K562 (cell line): ENCODE data around the gene MSTN. TPM values are rescaled to one million over a fixed set of nuclear protein-coding genes. Genes with fewer than 3 reads are reported as not detected.
"Not testable (repeated sequence)": the region's sequence is repeated elsewhere in the genome, so short reads cannot be mapped to it uniquely, and the experiment has no call there.

Experiments
- ATAC-seq: fragments of 200-7000 bp; cut with Tn5 transposase; 3 replicates; pipeline ENCODE4 v1.9.1; 2020; ENCODE audit warnings: moderate library complexity
- BruUV-seq: library from RNA; stranded (reverse); fragments of 400-500 nt; replicated peaks from 2 replicates; lab custom pipeline; 2021; lab: Mats Ljungman, UMichigan
- CTCF ChIA-PET: fragments of 300-600 bp; formaldehyde crosslinking; extraction: SDS; loops from one replicate; lab custom pipeline; 2021; ENCODE audit warnings: low intra/inter-chr PET ratio; lab: Yijun Ruan, JAX
- POLR2A ChIA-PET: fragments of 300-600, 350-650 bp; sonication (Branson Sonifier 250); formaldehyde crosslinking; extraction: SDS; loops from one replicate; lab custom pipeline; 2021; ENCODE audit warnings: antibody characterized with exemption, inconsistent platforms; lab: Yijun Ruan, JAX
- DNase-seq, 4 experiments: peaks; one replicate each; pipeline versions ENCODE4 v3.0.0 to v3.0.0-alpha.2; 2011 to 2018; ENCODE audit warnings: low spot score in 3 of 4, mixed read lengths in 3 of 4; ENCODE audit errors: extremely low read depth in 1 of 4
- FAIRE-seq: peaks from 2 replicates; lab custom pipeline; 2011; peaks lifted over from hg19 to GRCh38; lab: Jason Lieb, UNC
- H2AFZ ChIP-seq: 2 replicates; pipeline ENCODE4 v1.6.0; 2011; ENCODE audit warnings: low read depth, low read length, control low read depth, inconsistent platforms
- H3K27ac ChIP-seq: fragments of 200-600 bp; 3 replicates; pipeline ENCODE4 v1.8.0; 2011; ENCODE audit warnings: low read depth, mild to moderate bottlenecking, control low read depth, inconsistent platforms, low read length, moderate library complexity, mixed read lengths; ENCODE audit errors: extremely low read depth
- H3K27me3 ChIP-seq, 2 experiments: fragments of 300-600 bp in 1 of 2; 2 replicates in 1 of 2; 3 replicates in 1 of 2; pipeline versions ENCODE4 v1.6.0 to v1.8.0; 2011; ENCODE audit warnings: inconsistent platforms in 2 of 2, low read length in 2 of 2, mild to moderate bottlenecking in 1 of 2, mixed read lengths in 1 of 2, moderate library complexity in 1 of 2; ENCODE audit not compliant: control insufficient read depth in 2 of 2, insufficient read depth in 2 of 2
- H3K36me3 ChIP-seq: fragments of 300-600 bp; 3 replicates; pipeline ENCODE4 v1.8.0; 2011; ENCODE audit warnings: mild to moderate bottlenecking, low read length, inconsistent platforms; ENCODE audit not compliant: control insufficient read depth, insufficient read depth
- H3K4me1 ChIP-seq, 2 experiments: fragments of 200-600 bp in 1 of 2; replicated peaks in 1 of 2; 2 replicates in 1 of 2; 3 replicates in 1 of 2; pipeline versions ENCODE4 v1.5.1 to v1.8.0; 2011; ENCODE audit warnings: inconsistent platforms in 2 of 2, low read length in 2 of 2, mild to moderate bottlenecking in 1 of 2, mixed read lengths in 1 of 2, moderate library complexity in 1 of 2; ENCODE audit not compliant: control insufficient read depth in 2 of 2, insufficient read depth in 2 of 2
- H3K4me2 ChIP-seq: 2 replicates; pipeline ENCODE4 v1.6.1; 2011; ENCODE audit warnings: low read length, control low read depth, inconsistent platforms, mixed read lengths; ENCODE audit not compliant: insufficient read depth
- H3K4me3 ChIP-seq: fragments of 200-600 bp; sonication (generic), shearing (Covaris generic); 2 replicates; pipeline ENCODE4 v1.5.1; 2016; ENCODE audit warnings: control low read depth, inconsistent platforms
- H3K79me2 ChIP-seq: fragments of 200-600 bp; 3 replicates; pipeline ENCODE4 v1.8.0; 2011; ENCODE audit warnings: low read length, inconsistent platforms; ENCODE audit not compliant: control insufficient read depth, insufficient read depth
- H3K9ac ChIP-seq, 2 experiments: 2 replicates each; pipeline versions ENCODE4 v1.6.0 to v1.6.1; 2011; ENCODE audit warnings: low read depth in 2 of 2, low read length in 2 of 2, control low read depth in 1 of 2, inconsistent platforms in 1 of 2, mild to moderate bottlenecking in 1 of 2, mixed read lengths in 1 of 2; ENCODE audit not compliant: insufficient read depth in 1 of 2
- H3K9me1 ChIP-seq: one replicate; pipeline ENCODE4 v1.6.0; 2011; ENCODE audit warnings: inconsistent platforms, mild to moderate bottlenecking, low read length, moderate library complexity; ENCODE audit not compliant: control insufficient read depth, insufficient read depth
- H3K9me3 ChIP-seq: replicated peaks from 2 replicates; pipeline ENCODE4 v1.5.1; 2011; ENCODE audit warnings: low read depth, low read length, inconsistent platforms; ENCODE audit not compliant: control insufficient read depth, insufficient read depth
- H4K20me1 ChIP-seq: replicated peaks from 2 replicates; pipeline ENCODE4 v1.6.1; 2011; ENCODE audit warnings: low read length, inconsistent platforms, mixed read lengths; ENCODE audit not compliant: control insufficient read depth, insufficient read depth
- SAP30 ChIP-seq: fragments of 200-600 bp; sonication (generic); IDR thresholded peaks from 2 replicates; pipeline ENCODE4 v1.6.1; 2012; ENCODE audit warnings: borderline replicate concordance, low read depth, mild to moderate bottlenecking, moderate library complexity, low read length, control low read depth, inconsistent platforms; ENCODE audit not compliant: insufficient read depth, poor library complexity, severe bottlenecking
- ZNF121 ChIP-seq: sonication (generic); formaldehyde crosslinking; conservative IDR thresholded peaks from 2 replicates; pipeline ENCODE4 v1.8.0; 2022; ENCODE audit warnings: missing genetic modification reagents
- ZNF384 ChIP-seq: IDR thresholded peaks from 2 replicates; pipeline ENCODE4 v1.6.1; 2012; ENCODE audit warnings: low read depth, low read length, improper control_type of control experiment
- WGBS: fragments of 100-300 bp; shearing (Covaris generic); methylation state at CpG from one replicate; pipeline ENCODE4 v1.1.6; 2016; ENCODE audit warnings: low coverage, mixed read lengths; ENCODE audit not compliant: insufficient coverage; ENCODE audit errors: missing lambda C conversion rate; 5-methylcytosine and 5-hydroxymethylcytosine counted together
- in situ Hi-C: fragments of 300-500 bp; cut with MboI; formaldehyde crosslinking; loops from 4 replicates; pipeline ENCODE4 v1.15.0; 2018; ENCODE audit warnings: inconsistent platforms, mixed read lengths
- intact Hi-C: fragments of 100-400 bp; cut with micrococcal nuclease; formaldehyde crosslinking; loops from 2 replicates; pipeline ENCODE4 v1.14.2; 2022
- polyA plus RNA-seq, 8 experiments: library from polyadenylated mRNA; depleted of rRNA in 4 of 8; stranded (reverse) in 5 of 8; unstranded in 3 of 8; fragments of >200 nt; fragmentation: Nextera tagmentation in 2 of 8; fragmentation: Illumina TruSeq in 1 of 8; extraction: Ambion mirVana in 2 of 8; extraction: Trizol in 1 of 8; gene quantifications; 2 replicates each; pipeline versions ENCODE4 v1.2.1 to v1.2.3, GENCODE V29; 2011 to 2014; ENCODE audit warnings: inconsistent platforms in 1 of 8, missing spikeins in 1 of 8
- total RNA-seq, 7 experiments: library from RNA; depleted of rRNA in 6 of 7; stranded (reverse); fragments of >200 nt in 6 of 7; fragmentation: Illumina TruSeq in 2 of 7; extraction: Trizol in 2 of 7; gene quantifications; 2 replicates each; pipeline versions ENCODE4 v1.2.1 to v1.2.3, GENCODE V29; 2011 to 2021; ENCODE audit warnings: low replicate concordance in 1 of 7

Gene MSTN
- total and polyA plus RNA-seq, 9 of the 15 experiments (the other 6 are each of a cell fraction or from before 2014, with no cell fraction given): not detected

DNA sequence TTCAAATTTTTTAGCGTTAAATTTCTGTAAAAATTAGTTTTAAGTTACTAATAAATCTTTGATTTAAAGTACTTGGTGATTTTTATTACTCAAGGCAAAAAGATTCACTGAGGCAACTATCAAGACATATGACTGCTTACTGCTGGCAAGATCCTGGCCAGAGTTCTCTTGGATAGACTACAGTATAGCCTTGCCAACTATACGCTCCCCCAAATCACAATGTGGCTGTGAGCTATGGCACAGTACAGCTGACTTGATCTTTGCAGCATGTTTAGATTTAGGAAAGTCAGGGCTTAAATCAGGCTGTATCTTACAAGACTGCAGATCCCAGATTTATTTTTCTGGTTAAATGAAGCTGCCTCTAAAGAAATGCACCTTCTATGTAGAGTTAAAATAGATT, 26.5 kb downstream of the MSTN start (continued):
- no peak for TF ChIP-seq SAP30

DNA sequence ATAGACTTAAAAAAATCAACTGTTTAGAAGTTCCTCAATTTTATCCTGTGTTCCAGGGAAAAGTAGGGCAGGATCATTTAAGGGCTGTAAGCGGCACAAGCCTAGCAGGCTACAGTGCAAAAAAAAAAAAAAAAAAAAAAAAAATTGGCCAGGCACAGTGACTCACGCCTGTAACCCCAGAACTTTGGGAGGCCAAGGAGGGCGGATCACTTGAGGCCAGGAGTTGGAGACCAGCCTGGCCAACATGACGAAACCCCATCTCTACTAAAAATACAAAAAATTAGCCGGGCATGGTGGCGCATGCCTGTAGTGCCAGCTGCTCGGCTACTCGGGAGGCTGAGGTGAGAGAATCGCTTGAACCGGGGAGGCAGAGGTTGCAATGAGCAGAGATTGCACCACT, 28.1 kb downstream of the MSTN start:
- H2AFZ ChIP-seq, H3K27me3 ChIP-seq, BruUV-seq, H3K27ac ChIP-seq, H3K9me3 ChIP-seq, H3K4me3 ChIP-seq, intact Hi-C loops, in situ Hi-C loops, H3K36me3 ChIP-seq, DNase-seq, FAIRE-seq: not testable (repeated sequence)
- 36% methylated on average over 7 of the region's 10 CpGs for WGBS
- POLR2A ChIA-PET: interaction anchor here (0.6 kb wide), 1 partner anchor 187 kb away, joined by 4 read pairs; no protein-coding TSS in a partner anchor
- TF ChIP-seq ZNF384 (peak; percentile 11; the same call in 1 of the 2 replicates), ZNF121 (CRISPR knock-in tag) (peak; percentile 38; the same call in 1 of the 2 replicates)
- TF ChIP-seq, all 486 proteins: peak for 2; not testable (repeated sequence) for 484
- H3K9me1 ChIP-seq, H4K20me1 ChIP-seq, H3K79me2 ChIP-seq, H3K4me2 ChIP-seq, H3K9ac ChIP-seq, CTCF ChIA-PET, ATAC-seq, H3K4me1 ChIP-seq: not testable (repeated sequence)
